AG04450 (cell line): ENCODE results near the gene PKDREJ. TPM values are rescaled to one million over a fixed set of nuclear protein-coding genes. Genes with fewer than 3 reads are reported as not detected.

ENCODE experiments used
- CTCF ChIA-PET: fragments of 300-600, 350-600 bp; formaldehyde crosslinking; extraction: SDS; loops from one replicate; lab custom pipeline; 2022; ENCODE audit warnings: antibody characterized with exemption, inconsistent platforms; lab: Charles Lee
- POLR2A ChIA-PET: fragments of 350-600 bp; formaldehyde crosslinking; extraction: SDS; loops from one replicate; lab custom pipeline; 2021; ENCODE audit warnings: antibody characterized with exemption, inconsistent platforms; lab: Yijun Ruan, JAX
- DNase-seq: peaks from one replicate; pipeline ENCODE4 v3.0.0-alpha.2; 2011; ENCODE audit warnings: low read depth, low spot score
- H3K27ac ChIP-seq: one replicate; pipeline ENCODE4 v1.5.1; 2012; ENCODE audit warnings: low read depth, low read length, control low read depth
- H3K27me3 ChIP-seq: one replicate; pipeline ENCODE4 v1.6.0; 2012; ENCODE audit warnings: low read length; ENCODE audit not compliant: control insufficient read depth, insufficient read depth
- H3K4me3 ChIP-seq: 2 replicates; pipeline ENCODE4 v1.5.1; 2011; ENCODE audit warnings: mild to moderate bottlenecking, low read depth, low read length, control low read depth
- H3K9me3 ChIP-seq: 2 replicates; pipeline ENCODE4 v1.5.1; 2012; ENCODE audit warnings: low read length; ENCODE audit not compliant: control insufficient read depth, insufficient read depth
- polyA plus RNA-seq: library from polyadenylated mRNA; depleted of rRNA; stranded (reverse); fragments of >200 nt; gene quantifications from 2 replicates; pipeline ENCODE4 v1.2.3, GENCODE V29; 2011
- TF ChIP-seq, protein P1 (sequence below): IDR thresholded peaks from 2 replicates; pipeline ENCODE4 v1.5.1; 2011; ENCODE audit warnings: low read depth, low read length, control low read depth, inconsistent platforms

The PKDREJ gene
- polyA plus RNA-seq, 1 experiment, result 0.01 TPM

DNA sequence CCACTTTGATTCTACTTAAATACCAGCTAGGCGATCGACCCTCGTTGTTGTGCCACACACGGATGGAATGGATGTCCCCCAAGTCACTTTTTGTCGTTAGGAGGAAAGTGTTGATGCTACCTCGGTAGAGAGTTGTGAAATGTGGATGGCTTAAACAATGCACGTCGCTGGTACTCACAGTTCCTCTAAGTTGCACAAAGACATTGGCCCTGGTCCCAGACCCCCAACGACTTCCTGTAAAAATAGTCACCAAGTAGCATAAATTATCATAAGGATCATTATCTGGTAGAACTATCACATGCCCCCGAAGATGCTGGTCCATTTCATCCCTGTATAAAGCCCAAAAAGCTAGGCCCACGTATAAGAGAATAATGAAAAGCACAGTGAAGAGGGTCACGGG, 3.8 kb downstream of the PKDREJ start:
- peaks cover 32% of the 10 kb centered on the region for H3K27me3 ChIP-seq
- TF ChIP-seq, protein P1, sequence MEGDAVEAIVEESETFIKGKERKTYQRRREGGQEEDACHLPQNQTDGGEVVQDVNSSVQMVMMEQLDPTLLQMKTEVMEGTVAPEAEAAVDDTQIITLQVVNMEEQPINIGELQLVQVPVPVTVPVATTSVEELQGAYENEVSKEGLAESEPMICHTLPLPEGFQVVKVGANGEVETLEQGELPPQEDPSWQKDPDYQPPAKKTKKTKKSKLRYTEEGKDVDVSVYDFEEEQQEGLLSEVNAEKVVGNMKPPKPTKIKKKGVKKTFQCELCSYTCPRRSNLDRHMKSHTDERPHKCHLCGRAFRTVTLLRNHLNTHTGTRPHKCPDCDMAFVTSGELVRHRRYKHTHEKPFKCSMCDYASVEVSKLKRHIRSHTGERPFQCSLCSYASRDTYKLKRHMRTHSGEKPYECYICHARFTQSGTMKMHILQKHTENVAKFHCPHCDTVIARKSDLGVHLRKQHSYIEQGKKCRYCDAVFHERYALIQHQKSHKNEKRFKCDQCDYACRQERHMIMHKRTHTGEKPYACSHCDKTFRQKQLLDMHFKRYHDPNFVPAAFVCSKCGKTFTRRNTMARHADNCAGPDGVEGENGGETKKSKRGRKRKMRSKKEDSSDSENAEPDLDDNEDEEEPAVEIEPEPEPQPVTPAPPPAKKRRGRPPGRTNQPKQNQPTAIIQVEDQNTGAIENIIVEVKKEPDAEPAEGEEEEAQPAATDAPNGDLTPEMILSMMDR, result no peak
- ChIA-PET CTCF (no interaction called here), POLR2A (no interaction called here)
- DNase-seq, result no peak
- H3K27ac ChIP-seq, result no peak overlapping the region
- peaks cover 16% of the 10 kb centered on the region for H3K9me3 ChIP-seq
- H3K4me3 ChIP-seq, result no peak overlapping the region

- POLR2A ChIA-PET, result no interaction called here
- CTCF ChIA-PET, result no interaction called here
- Histone ChIP-seq H3K27ac (no peak overlapping the region), H3K9me3 (peaks cover 3% of the 10 kb centered on the region; the same call in 1 of the 2 replicates), H3K27me3 (peaks cover 23% of the 10 kb centered on the region), H3K4me3 (no peak overlapping the region)
- TF ChIP-seq, protein P1, result no peak
- DNase-seq, result no peak
Measured at GRCh38 chr22:46256358-46256958, 6.7 kb downstream of the PKDREJ start.

- TF ChIP-seq, protein P1, result no peak
- no peak overlapping the region for H3K4me3 ChIP-seq
- peaks cover 3% of the 10 kb centered on the region; the same call in 1 of the 2 replicates for H3K9me3 ChIP-seq
- H3K27me3 ChIP-seq, result no peaks in the 10 kb centered on the region
- ChIA-PET CTCF (interaction anchor here (1.8 kb wide), 1 partner anchor 257 kb away, joined by 5 read pairs; no protein-coding TSS in a partner anchor), POLR2A (no interaction called here)
- no peak overlapping the region for H3K27ac ChIP-seq
- no peak for DNase-seq
Measured at GRCh38 chr22:46251816-46252380, 11.2 kb downstream of the PKDREJ start.

GRCh38 chr22:46251266-46251665, 11.9 kb downstream of the PKDREJ start:
- H3K9me3 ChIP-seq, result peaks cover 3% of the 10 kb centered on the region; the same call in 1 of the 2 replicates
- DNase-seq, result no peak
- TF ChIP-seq, protein P1, result no peak
- ChIA-PET CTCF (interaction anchor here (1.8 kb wide), 1 partner anchor 257 kb away, joined by 5 read pairs; no protein-coding TSS in a partner anchor), POLR2A (interaction anchor here (1.2 kb wide), 1 partner anchor 44 kb away, joined by 3 read pairs; no protein-coding TSS in a partner anchor)
- peak overlapping the region; percentile 86 for H3K4me3 ChIP-seq
- H3K27ac ChIP-seq, result no peak overlapping the region
- H3K27me3 ChIP-seq, result no peaks in the 10 kb centered on the region

DNA sequence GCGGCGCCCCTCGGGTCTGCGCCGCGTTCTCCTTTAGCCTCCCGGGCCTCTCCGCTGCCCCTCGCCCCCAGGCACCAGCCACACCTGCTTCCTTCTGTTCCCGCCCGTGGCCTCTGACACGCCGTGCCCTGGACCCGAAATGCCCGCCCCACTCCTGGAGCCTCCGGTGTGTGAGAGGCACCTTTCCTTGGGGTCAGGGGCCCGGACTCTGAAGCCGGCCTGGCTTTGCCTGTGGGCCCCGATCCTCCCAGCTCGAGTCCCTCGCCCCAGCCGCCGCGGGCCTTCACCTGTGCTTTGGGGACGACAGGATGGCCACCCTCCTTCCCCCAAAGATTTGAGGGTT, 12.4 kb downstream of the PKDREJ start:
- H3K4me3 ChIP-seq, result peak overlapping the region; percentile 86
- ChIA-PET CTCF (no interaction called here), POLR2A (interaction anchor here (0.5 to 1.3 kb wide), 5 partner anchors 18 to 520 kb away, joined by 3 to 8 read pairs (median 4); no protein-coding TSS in a partner anchor)
- DNase-seq, result no peak
- TF ChIP-seq, protein P1, result no peak
- peaks cover 3% of the 10 kb centered on the region; the same call in 1 of the 2 replicates for H3K9me3 ChIP-seq
- no peaks in the 10 kb centered on the region for H3K27me3 ChIP-seq
- no peak overlapping the region for H3K27ac ChIP-seq
